Endothelial cell of umbilical vein (primary cell): ENCODE data around the gene TMEM45B. TPM values are rescaled to one million over a fixed set of nuclear protein-coding genes. Genes with fewer than 3 reads are reported as not detected.

ENCODE experiments used
- BruUV-seq: library from RNA; stranded (reverse); fragments of 400-500 nt; replicated peaks from 2 replicates; lab custom pipeline; 2021; lab: Mats Ljungman, UMichigan
- CTCF ChIA-PET: fragments of 300-600, 350-600 bp; sonication (Branson Sonifier 250); formaldehyde crosslinking; loops from one replicate; lab custom pipeline; 2021; ENCODE audit warnings: antibody characterized with exemption, inconsistent platforms; lab: Charles Lee
- POLR2A ChIA-PET: fragments of 300-600, 350-600 bp; sonication (Branson Sonifier 250); formaldehyde crosslinking; loops from one replicate; lab custom pipeline; 2021; ENCODE audit warnings: antibody characterized with exemption, inconsistent platforms; lab: Charles Lee
- DNase-seq: peaks from one replicate; pipeline ENCODE4 v3.0.0-alpha.2; 2011; ENCODE audit warnings: low read depth, low spot score
- FAIRE-seq: peaks from 2 replicates; lab custom pipeline; 2011; peaks lifted over from hg19 to GRCh38; lab: Jason Lieb, UNC
- H2AFZ ChIP-seq: 2 replicates; pipeline ENCODE4 v1.6.0; 2012; ENCODE audit warnings: low read depth, low read length, control low read depth, inconsistent platforms
- H3K27ac ChIP-seq: 2 replicates; pipeline ENCODE4 v1.5.1; 2011; ENCODE audit warnings: low read depth, mild to moderate bottlenecking, control low read depth, low read length, moderate library complexity; ENCODE audit not compliant: insufficient read depth
- H3K27me3 ChIP-seq, 2 experiments: 2 replicates each; pipeline versions ENCODE4 v1.6.0 to v1.6.1; 2011; ENCODE audit warnings: low read length in 2 of 2, mixed read lengths in 1 of 2; ENCODE audit not compliant: control insufficient read depth in 2 of 2, insufficient read depth in 2 of 2
- H3K36me3 ChIP-seq, 2 experiments: 2 replicates in 1 of 2; 3 replicates in 1 of 2; pipeline ENCODE4 v1.5.1; 2011; ENCODE audit warnings: low read length in 2 of 2, mild to moderate bottlenecking in 1 of 2, moderate library complexity in 1 of 2; ENCODE audit not compliant: control insufficient read depth in 2 of 2, insufficient read depth in 2 of 2; ENCODE audit errors: extremely low read depth in 1 of 2
- H3K4me1 ChIP-seq: 3 replicates; pipeline ENCODE4 v1.5.1; 2011; ENCODE audit warnings: mild to moderate bottlenecking, low read length; ENCODE audit not compliant: control insufficient read depth, insufficient read depth; ENCODE audit errors: extremely low read depth
- H3K4me2 ChIP-seq: 2 replicates; pipeline ENCODE4 v1.6.1; 2011; ENCODE audit warnings: low read length, control low read depth, mixed read lengths; ENCODE audit not compliant: insufficient read depth
- H3K4me3 ChIP-seq, 3 experiments: fragments of 200-600 bp in 1 of 3; sonication (generic), shearing (Covaris generic) in 1 of 3; replicated peaks in 1 of 3; 2 replicates each; pipeline ENCODE4 v1.5.1; 2011 to 2016; ENCODE audit warnings: control low read depth in 3 of 3, low read length in 3 of 3, mild to moderate bottlenecking in 2 of 3, inconsistent platforms in 1 of 3, low read depth in 1 of 3, moderate library complexity in 1 of 3; ENCODE audit not compliant: insufficient read depth in 1 of 3
- H3K79me2 ChIP-seq: 2 replicates; pipeline ENCODE4 v1.6.0; 2012; ENCODE audit warnings: low read length, inconsistent platforms; ENCODE audit not compliant: control insufficient read depth, insufficient read depth
- H3K9ac ChIP-seq: replicated peaks from 2 replicates; pipeline ENCODE3; 2011; ENCODE audit warnings: low read length, control low read depth; ENCODE audit not compliant: insufficient read depth; ENCODE audit errors: extremely low read depth
- H3K9me1 ChIP-seq: replicated peaks from 3 replicates; pipeline ENCODE4 v1.6.0; 2011; ENCODE audit warnings: mild to moderate bottlenecking, low read length; ENCODE audit not compliant: control insufficient read depth, insufficient read depth; ENCODE audit errors: extremely low read depth
- H3K9me3 ChIP-seq: replicated peaks from 2 replicates; pipeline ENCODE4 v1.5.1; 2012; ENCODE audit warnings: low read length, inconsistent platforms; ENCODE audit not compliant: control insufficient read depth, insufficient read depth
- H4K20me1 ChIP-seq: replicated peaks from 2 replicates; pipeline ENCODE3; 2011; ENCODE audit warnings: mild to moderate bottlenecking, low read length; ENCODE audit not compliant: control insufficient read depth, insufficient read depth; ENCODE audit errors: extremely low read depth
- EZH2 ChIP-seq: IDR thresholded peaks from 2 replicates; pipeline ENCODE4 v1.6.1; 2012; ENCODE audit warnings: borderline replicate concordance, low read depth, mild to moderate bottlenecking, moderate library complexity, low read length, inconsistent platforms; ENCODE audit not compliant: severe bottlenecking
- FOS ChIP-seq: IDR thresholded peaks from 2 replicates; pipeline ENCODE4 v1.6.1; 2011; ENCODE audit warnings: mild to moderate bottlenecking, low read length, moderate library complexity, borderline replicate concordance; ENCODE audit not compliant: insufficient read depth
- GATA2 ChIP-seq: IDR thresholded peaks from 2 replicates; pipeline ENCODE4 v1.7.0; 2011; ENCODE audit warnings: low read depth, mild to moderate bottlenecking, moderate library complexity, mixed read lengths, low read length; ENCODE audit not compliant: insufficient read length, insufficient read depth
- JUN ChIP-seq: IDR thresholded peaks from 2 replicates; pipeline ENCODE4 v1.6.1; 2011; ENCODE audit warnings: borderline replicate concordance, low read depth; ENCODE audit not compliant: insufficient read length, insufficient read depth
- MYC ChIP-seq: IDR thresholded peaks from one replicate; pipeline ENCODE4 v1.6.1; 2011; ENCODE audit warnings: mild to moderate bottlenecking, low read depth, low read length
- POLR2A ChIP-seq: IDR thresholded peaks from 2 replicates; pipeline ENCODE4 v1.6.1; 2012; ENCODE audit warnings: low read depth, mild to moderate bottlenecking, control low read depth, low read length
- POLR2AphosphoS5 ChIP-seq: IDR thresholded peaks from 2 replicates; pipeline ENCODE4 v1.6.1; 2012; ENCODE audit warnings: low read depth, mild to moderate bottlenecking, control low read depth, low read length, moderate library complexity; ENCODE audit not compliant: insufficient read depth
- dilution Hi-C: fragments of 300-500 bp; cut with MboI; formaldehyde crosslinking; loops from one replicate; pipeline ENCODE4 v1.15.0; 2019; ENCODE audit warnings: low sequenced_read_pairs; ENCODE audit not compliant: extremely low pct_ligation_motif_present
- intact Hi-C: fragments of 100-400 bp; cut with micrococcal nuclease; formaldehyde crosslinking; loops from one replicate; pipeline ENCODE4 v1.10.0; 2022
- polyA plus RNA-seq, 4 experiments: library from polyadenylated mRNA; depleted of rRNA in 3 of 4; stranded (reverse) in 3 of 4; unstranded in 1 of 4; fragments of >200 nt; gene quantifications; 2 replicates each; pipeline versions ENCODE4 v1.2.1 to v1.2.3, GENCODE V29; 2011 to 2012; ENCODE audit warnings: missing spikeins in 1 of 4
- total RNA-seq: library from RNA; stranded (reverse); gene quantifications from 2 replicates; pipeline ENCODE4 v1.2.3, GENCODE V29; 2021
- TF ChIP-seq, protein P1 (sequence below): IDR thresholded peaks from 2 replicates; pipeline ENCODE4 v1.6.1; 2011; ENCODE audit not compliant: insufficient read depth, insufficient read length
- TF ChIP-seq, protein P2 (sequence below), 2 donors: IDR thresholded peaks; 1 replicate in 1 of 2; 2 replicates in 1 of 2; pipeline ENCODE4 v1.5.1; 2011; ENCODE audit warnings: low read length in 2 of 2, mild to moderate bottlenecking in 2 of 2, moderate library complexity in 2 of 2, control low read depth in 1 of 2, inconsistent platforms in 1 of 2, low read depth in 1 of 2; ENCODE audit not compliant: insufficient read depth in 1 of 2; ENCODE audit errors: extremely low read depth in 1 of 2

Gene TMEM45B
- total and polyA plus RNA-seq, 2 donors (not counting 3 experiments of a cell fraction or from before 2014, with no cell fraction given): 0.08 TPM; not detected in 1

DNA sequence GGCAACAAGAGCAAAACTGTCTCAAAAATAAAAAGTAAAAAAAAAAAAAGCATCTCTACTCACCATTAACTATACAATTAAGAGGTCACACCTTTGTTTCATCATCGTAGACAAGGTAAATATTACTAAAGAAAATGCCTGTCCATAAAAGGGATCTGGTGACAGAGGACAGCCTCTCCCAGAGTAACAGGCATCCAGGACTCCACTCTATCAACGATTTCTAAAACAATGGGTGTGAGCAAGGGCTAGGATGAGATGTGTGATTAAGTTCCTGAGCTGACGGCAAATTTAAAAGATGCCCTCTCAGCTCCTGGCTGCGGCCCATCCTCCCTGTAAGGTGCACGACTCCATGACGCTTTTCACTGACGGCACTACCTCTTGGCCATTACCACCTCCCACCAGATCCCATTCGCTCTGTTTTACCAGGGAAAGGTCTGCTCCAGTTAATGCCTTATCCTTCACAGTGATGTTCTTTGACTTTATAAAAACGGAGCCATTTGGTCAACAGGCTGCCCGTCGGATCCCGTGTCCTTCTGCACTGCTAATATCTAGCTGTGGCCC, 2.3 kb upstream of the TMEM45B start:
- no peak for TF ChIP-seq EZH2
- TF ChIP-seq JUN: no peak
- no peak for TF ChIP-seq POLR2AphosphoS5
- TF ChIP-seq, protein P1, sequence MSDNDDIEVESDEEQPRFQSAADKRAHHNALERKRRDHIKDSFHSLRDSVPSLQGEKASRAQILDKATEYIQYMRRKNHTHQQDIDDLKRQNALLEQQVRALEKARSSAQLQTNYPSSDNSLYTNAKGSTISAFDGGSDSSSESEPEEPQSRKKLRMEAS: no peak
- no peak for TF ChIP-seq MYC
- no peak for TF ChIP-seq GATA2
- TF ChIP-seq POLR2A: no peak
- TF ChIP-seq FOS: no peak
- TF ChIP-seq, protein P2, sequence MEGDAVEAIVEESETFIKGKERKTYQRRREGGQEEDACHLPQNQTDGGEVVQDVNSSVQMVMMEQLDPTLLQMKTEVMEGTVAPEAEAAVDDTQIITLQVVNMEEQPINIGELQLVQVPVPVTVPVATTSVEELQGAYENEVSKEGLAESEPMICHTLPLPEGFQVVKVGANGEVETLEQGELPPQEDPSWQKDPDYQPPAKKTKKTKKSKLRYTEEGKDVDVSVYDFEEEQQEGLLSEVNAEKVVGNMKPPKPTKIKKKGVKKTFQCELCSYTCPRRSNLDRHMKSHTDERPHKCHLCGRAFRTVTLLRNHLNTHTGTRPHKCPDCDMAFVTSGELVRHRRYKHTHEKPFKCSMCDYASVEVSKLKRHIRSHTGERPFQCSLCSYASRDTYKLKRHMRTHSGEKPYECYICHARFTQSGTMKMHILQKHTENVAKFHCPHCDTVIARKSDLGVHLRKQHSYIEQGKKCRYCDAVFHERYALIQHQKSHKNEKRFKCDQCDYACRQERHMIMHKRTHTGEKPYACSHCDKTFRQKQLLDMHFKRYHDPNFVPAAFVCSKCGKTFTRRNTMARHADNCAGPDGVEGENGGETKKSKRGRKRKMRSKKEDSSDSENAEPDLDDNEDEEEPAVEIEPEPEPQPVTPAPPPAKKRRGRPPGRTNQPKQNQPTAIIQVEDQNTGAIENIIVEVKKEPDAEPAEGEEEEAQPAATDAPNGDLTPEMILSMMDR (IDR thresholded peaks at IDR 0.05; ENCODE audit: extremely low read depth in 1 of 2, insufficient read depth in 1 of 2, low read depth in 1 of 2, low read length in 2 of 2): no peak
- no peak overlapping the region for H3K27ac ChIP-seq
- H3K36me3 ChIP-seq: no peaks in the 10 kb centered on the region
- no peaks in the 10 kb centered on the region for H3K4me1 ChIP-seq
- H3K4me3 ChIP-seq: no peak overlapping the region
- no TSS peak for BruUV-seq
- peaks cover 4 to 12% of the 10 kb centered on the region in 2 experiments for H3K27me3 ChIP-seq
- FAIRE-seq: no peak
- H3K4me2 ChIP-seq: no peak overlapping the region
- no peaks in the 10 kb centered on the region for H4K20me1 ChIP-seq
- dilution Hi-C loops: no loop called here
- H3K9me1 ChIP-seq: no peaks in the 10 kb centered on the region
- no peak overlapping the region for H2AFZ ChIP-seq
- POLR2A ChIA-PET: no interaction called here
- CTCF ChIA-PET: no interaction called here
- no peak for DNase-seq
- H3K9ac ChIP-seq: no peak overlapping the region
- H3K79me2 ChIP-seq: no peaks in the 10 kb centered on the region
- intact Hi-C loops: no loop called here
- H3K9me3 ChIP-seq: no peaks in the 10 kb centered on the region
